PFSK-1 (cell line): ENCODE measurements around the gene SLC6A19.

Source experiments
- POLR2AphosphoS5 ChIP-seq: IDR thresholded peaks from 2 replicates; pipeline ENCODE4 v1.6.1; 2012; ENCODE audit warnings: low read depth, mild to moderate bottlenecking, control low read depth, low read length, moderate library complexity
- SIN3A ChIP-seq: IDR thresholded peaks from 2 replicates; pipeline ENCODE4 v1.6.1; 2012; ENCODE audit warnings: mild to moderate bottlenecking, low read length, moderate library complexity, borderline replicate concordance; ENCODE audit not compliant: insufficient read depth
- TF ChIP-seq, protein P1 (sequence below), 2 experiments: IDR thresholded peaks; 2 replicates each; pipeline versions ENCODE4 v1.6.1 to v1.8.0; 2011 to 2012; ENCODE audit warnings: low read depth in 2 of 2, low read length in 2 of 2, control low read depth in 1 of 2, inconsistent platforms in 1 of 2, mild to moderate bottlenecking in 1 of 2, moderate library complexity in 1 of 2; ENCODE audit not compliant: insufficient read depth in 1 of 2

DNA sequence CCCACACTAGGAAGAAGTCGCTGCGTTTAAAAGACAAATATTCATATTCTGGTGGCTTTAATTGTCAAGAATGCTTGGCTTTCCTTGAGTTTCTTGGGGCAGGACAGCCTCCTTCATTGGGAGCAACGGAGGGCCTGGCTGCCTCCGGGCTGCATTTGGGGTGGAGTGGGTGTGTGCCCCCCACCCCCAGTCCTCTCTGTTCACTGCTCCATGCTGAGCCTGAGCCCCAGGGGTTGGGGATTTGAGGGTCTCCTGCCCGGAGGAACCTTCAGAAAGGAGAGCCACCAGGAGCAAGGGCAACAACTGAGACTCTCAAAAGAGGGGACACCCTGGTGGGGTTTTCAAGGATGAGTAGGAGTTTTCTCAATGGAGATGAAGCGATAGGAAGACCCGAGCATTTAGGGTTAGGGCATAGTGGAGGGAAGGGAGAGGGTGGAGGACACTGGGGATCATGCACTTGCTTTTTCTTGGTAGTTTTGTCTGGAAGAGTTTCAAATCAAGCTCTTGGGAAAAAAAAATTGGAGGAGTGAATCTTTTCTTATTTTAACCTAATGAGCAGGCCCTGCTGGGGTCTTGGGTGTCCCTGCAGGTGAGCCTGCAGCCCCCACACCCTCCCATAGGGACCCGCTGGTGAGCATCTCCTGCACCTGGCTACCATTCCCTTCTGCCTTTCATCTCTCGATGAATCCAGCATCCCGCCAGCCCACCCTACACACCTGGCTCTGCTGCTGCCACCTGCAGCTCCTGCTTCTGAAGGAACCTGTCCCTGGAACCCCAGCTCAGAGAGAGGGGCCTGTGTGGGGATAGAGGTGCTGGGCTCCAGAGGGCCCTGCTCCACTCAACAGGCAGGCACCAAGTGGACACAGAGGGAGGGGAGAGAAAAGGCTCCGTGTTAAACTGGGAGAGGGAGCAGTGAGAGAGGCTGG, 4.1 kb downstream of the SLC6A19 start:
- TF ChIP-seq, protein P1, sequence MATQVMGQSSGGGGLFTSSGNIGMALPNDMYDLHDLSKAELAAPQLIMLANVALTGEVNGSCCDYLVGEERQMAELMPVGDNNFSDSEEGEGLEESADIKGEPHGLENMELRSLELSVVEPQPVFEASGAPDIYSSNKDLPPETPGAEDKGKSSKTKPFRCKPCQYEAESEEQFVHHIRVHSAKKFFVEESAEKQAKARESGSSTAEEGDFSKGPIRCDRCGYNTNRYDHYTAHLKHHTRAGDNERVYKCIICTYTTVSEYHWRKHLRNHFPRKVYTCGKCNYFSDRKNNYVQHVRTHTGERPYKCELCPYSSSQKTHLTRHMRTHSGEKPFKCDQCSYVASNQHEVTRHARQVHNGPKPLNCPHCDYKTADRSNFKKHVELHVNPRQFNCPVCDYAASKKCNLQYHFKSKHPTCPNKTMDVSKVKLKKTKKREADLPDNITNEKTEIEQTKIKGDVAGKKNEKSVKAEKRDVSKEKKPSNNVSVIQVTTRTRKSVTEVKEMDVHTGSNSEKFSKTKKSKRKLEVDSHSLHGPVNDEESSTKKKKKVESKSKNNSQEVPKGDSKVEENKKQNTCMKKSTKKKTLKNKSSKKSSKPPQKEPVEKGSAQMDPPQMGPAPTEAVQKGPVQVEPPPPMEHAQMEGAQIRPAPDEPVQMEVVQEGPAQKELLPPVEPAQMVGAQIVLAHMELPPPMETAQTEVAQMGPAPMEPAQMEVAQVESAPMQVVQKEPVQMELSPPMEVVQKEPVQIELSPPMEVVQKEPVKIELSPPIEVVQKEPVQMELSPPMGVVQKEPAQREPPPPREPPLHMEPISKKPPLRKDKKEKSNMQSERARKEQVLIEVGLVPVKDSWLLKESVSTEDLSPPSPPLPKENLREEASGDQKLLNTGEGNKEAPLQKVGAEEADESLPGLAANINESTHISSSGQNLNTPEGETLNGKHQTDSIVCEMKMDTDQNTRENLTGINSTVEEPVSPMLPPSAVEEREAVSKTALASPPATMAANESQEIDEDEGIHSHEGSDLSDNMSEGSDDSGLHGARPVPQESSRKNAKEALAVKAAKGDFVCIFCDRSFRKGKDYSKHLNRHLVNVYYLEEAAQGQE (IDR thresholded peaks at IDR 0.05; ENCODE audit: insufficient read depth in 1 of 2, low read depth in 2 of 2, low read length in 2 of 2): no peak
- TF ChIP-seq SIN3A (no peak), POLR2AphosphoS5 (no peak)
